SK-N-SH treated with all-trans-retinoic acid at 6 μM for 48 hours (cell line): ENCODE measurements around the gene ACADSB.

Experiments
- ATAC-seq: fragments of 200-7000 bp; cut with Tn5 transposase; 3 replicates; pipeline ENCODE4 v1.9.1; 2020; ENCODE audit warnings: mild to moderate bottlenecking, moderate library complexity
- ARNTL ChIP-seq: fragments of 450-650 bp; formaldehyde crosslinking; IDR thresholded peaks from 2 replicates; pipeline ENCODE4 v1.5.0; 2020; ENCODE audit warnings: low read depth, mild to moderate bottlenecking, moderate library complexity, borderline replicate concordance
- BACH2 ChIP-seq: fragments of 250-450 bp; sonication (Bioruptor Pico); IDR thresholded peaks from 2 replicates; pipeline ENCODE4 v1.9.0; 2021; ENCODE audit warnings: mild to moderate bottlenecking, borderline replicate concordance
- CSDC2 ChIP-seq: fragments of 250-450 bp; sonication (Bioruptor Pico); IDR thresholded peaks from 2 replicates; pipeline ENCODE4 v1.5.0; 2020; ENCODE audit warnings: mild to moderate bottlenecking, moderate library complexity
- CSRNP3 ChIP-seq: fragments of 250-450 bp; sonication (Bioruptor Pico); IDR thresholded peaks from 2 replicates; pipeline ENCODE4 v1.5.1; 2021; ENCODE audit warnings: mild to moderate bottlenecking, moderate library complexity
- ESRRG ChIP-seq: fragments of 250-450 bp; sonication (Bioruptor Pico); IDR thresholded peaks from 2 replicates; pipeline ENCODE4 v1.6.1; 2021; ENCODE audit warnings: mild to moderate bottlenecking
- GLIS3 ChIP-seq: fragments of 250-450 bp; sonication (Bioruptor Pico); IDR thresholded peaks from 2 replicates; pipeline ENCODE4 v1.5.0; 2020; ENCODE audit warnings: mild to moderate bottlenecking, moderate library complexity
- ISL1 ChIP-seq: fragments of 250-450 bp; sonication (Bioruptor Pico); IDR thresholded peaks from 2 replicates; pipeline ENCODE4 v2.1.2; 2022; ENCODE audit warnings: mild to moderate bottlenecking, moderate library complexity
- OSR1 ChIP-seq: fragments of 250-450 bp; sonication (Bioruptor Pico); IDR thresholded peaks from 2 replicates; pipeline ENCODE4 v1.8.0; 2022; ENCODE audit warnings: moderate library complexity, mild to moderate bottlenecking, inconsistent platforms
- PATZ1 ChIP-seq: fragments of 250-450 bp; sonication (Bioruptor Pico); IDR thresholded peaks from 2 replicates; pipeline ENCODE4 v1.8.0; 2020; ENCODE audit warnings: mild to moderate bottlenecking, moderate library complexity, borderline replicate concordance
- POU6F1 ChIP-seq: fragments of 250-450 bp; sonication (Bioruptor Pico); IDR thresholded peaks from 2 replicates; pipeline ENCODE4 v1.8.0; 2021; ENCODE audit warnings: low read depth, mild to moderate bottlenecking, moderate library complexity, borderline replicate concordance
- PPARA ChIP-seq: fragments of 250-450 bp; sonication (Bioruptor Pico); IDR thresholded peaks from 2 replicates; pipeline ENCODE4 v1.5.0; 2020; ENCODE audit warnings: mild to moderate bottlenecking, borderline replicate concordance
- RARB ChIP-seq: fragments of 250-450 bp; sonication (Bioruptor Pico); IDR thresholded peaks from 2 replicates; pipeline ENCODE4 v1.8.0; 2021; ENCODE audit warnings: mild to moderate bottlenecking, moderate library complexity
- SNAI2 ChIP-seq: fragments of 250-450 bp; sonication (Bioruptor Pico); IDR thresholded peaks from 2 replicates; pipeline ENCODE4 v1.5.0; 2020; ENCODE audit warnings: mild to moderate bottlenecking, moderate library complexity
- TCF4 ChIP-seq: fragments of 250-450 bp; sonication (Bioruptor Pico); IDR thresholded peaks from 2 replicates; pipeline ENCODE4 v1.8.0; 2021; ENCODE audit warnings: mild to moderate bottlenecking, moderate library complexity, borderline replicate concordance
- TOX ChIP-seq: fragments of 250-450 bp; sonication (Bioruptor Pico); IDR thresholded peaks from 2 replicates; pipeline ENCODE4 v1.8.0; 2021; ENCODE audit warnings: mild to moderate bottlenecking, moderate library complexity, borderline replicate concordance
- TSHZ2 ChIP-seq: fragments of 250-450 bp; sonication (Bioruptor Pico); IDR thresholded peaks from 2 replicates; pipeline ENCODE4 v1.5.0; 2020; ENCODE audit warnings: mild to moderate bottlenecking, moderate library complexity
- ZFP3 ChIP-seq: fragments of 250-450 bp; sonication (Bioruptor Pico); IDR thresholded peaks from 2 replicates; pipeline ENCODE4 v1.5.0; 2020; ENCODE audit warnings: mild to moderate bottlenecking, moderate library complexity
- ZNF565 ChIP-seq: fragments of 450-650 bp; formaldehyde crosslinking; conservative IDR thresholded peaks from 2 replicates; pipeline ENCODE4 v1.5.0; 2020; ENCODE audit warnings: low read depth, mild to moderate bottlenecking, moderate library complexity
- ZNF70 ChIP-seq: fragments of 450-650 bp; formaldehyde crosslinking; IDR thresholded peaks from 2 replicates; pipeline ENCODE4 v1.5.0; 2020; ENCODE audit warnings: mild to moderate bottlenecking, moderate library complexity
- ZNF8 ChIP-seq: fragments of 450-650 bp; formaldehyde crosslinking; IDR thresholded peaks from 2 replicates; pipeline ENCODE4 v1.5.0; 2020; ENCODE audit warnings: mild to moderate bottlenecking, moderate library complexity

ACADSB gene

GRCh38 chr10:123016228-123016627 lies 7.4 kb downstream of the ACADSB start:
- TF ChIP-seq PATZ1 (CRISPR knock-in tag) = no peak
- no peak for TF ChIP-seq ZNF8 (CRISPR knock-in tag)
- no peak for TF ChIP-seq TSHZ2 (CRISPR knock-in tag)
- no peak for TF ChIP-seq ARNTL
- no peak for TF ChIP-seq TOX (CRISPR knock-in tag)
- TF ChIP-seq POU6F1 (CRISPR knock-in tag) = no peak
- TF ChIP-seq RARB (CRISPR knock-in tag) = no peak
- TF ChIP-seq PPARA = no peak
- no peak for TF ChIP-seq ZNF70 (CRISPR knock-in tag)
- TF ChIP-seq CSRNP3 (CRISPR knock-in tag) = no peak
- TF ChIP-seq GLIS3 (CRISPR knock-in tag) = no peak
- TF ChIP-seq, all 23 proteins: peak for 0
- no peak for ATAC-seq

- ATAC-seq = no peak
- no peak for TF ChIP-seq PPARA
- no peak for TF ChIP-seq ESRRG (CRISPR knock-in tag)
- TF ChIP-seq TSHZ2 (CRISPR knock-in tag) = no peak
- no peak for TF ChIP-seq ISL1 (CRISPR knock-in tag)
- no peak for TF ChIP-seq TCF4
- no peak for TF ChIP-seq RARB (CRISPR knock-in tag)
- TF ChIP-seq BACH2 (CRISPR knock-in tag) = no peak
- TF ChIP-seq ZNF70 (CRISPR knock-in tag) = no peak
- no peak for TF ChIP-seq OSR1 (CRISPR knock-in tag)
- TF ChIP-seq GLIS3 (CRISPR knock-in tag) = no peak
- no peak for TF ChIP-seq ARNTL
- TF ChIP-seq CSDC2 (CRISPR knock-in tag) = no peak
- TF ChIP-seq ZNF565 (CRISPR knock-in tag) = no peak
- TF ChIP-seq POU6F1 (CRISPR knock-in tag) = no peak
- TF ChIP-seq CSRNP3 (CRISPR knock-in tag) = no peak
- no peak for TF ChIP-seq SNAI2 (CRISPR knock-in tag)
- no peak for TF ChIP-seq PATZ1 (CRISPR knock-in tag)
- TF ChIP-seq TOX (CRISPR knock-in tag) = no peak
- no peak for TF ChIP-seq ZFP3 (CRISPR knock-in tag)
These were observed 8.8 kb downstream of the ACADSB start for GRCh38 chr10:123017421-123018165.
